Suppressor macrophage treated with lipopolysaccharide for 1 hour (primary cell): ENCODE measurements around the gene EYA3.

Source experiments
- DNase-seq, 3 donors: peaks; one replicate each; pipeline ENCODE4 v3.0.0-alpha.2; 2020 to 2022

Gene EYA3, protein sequence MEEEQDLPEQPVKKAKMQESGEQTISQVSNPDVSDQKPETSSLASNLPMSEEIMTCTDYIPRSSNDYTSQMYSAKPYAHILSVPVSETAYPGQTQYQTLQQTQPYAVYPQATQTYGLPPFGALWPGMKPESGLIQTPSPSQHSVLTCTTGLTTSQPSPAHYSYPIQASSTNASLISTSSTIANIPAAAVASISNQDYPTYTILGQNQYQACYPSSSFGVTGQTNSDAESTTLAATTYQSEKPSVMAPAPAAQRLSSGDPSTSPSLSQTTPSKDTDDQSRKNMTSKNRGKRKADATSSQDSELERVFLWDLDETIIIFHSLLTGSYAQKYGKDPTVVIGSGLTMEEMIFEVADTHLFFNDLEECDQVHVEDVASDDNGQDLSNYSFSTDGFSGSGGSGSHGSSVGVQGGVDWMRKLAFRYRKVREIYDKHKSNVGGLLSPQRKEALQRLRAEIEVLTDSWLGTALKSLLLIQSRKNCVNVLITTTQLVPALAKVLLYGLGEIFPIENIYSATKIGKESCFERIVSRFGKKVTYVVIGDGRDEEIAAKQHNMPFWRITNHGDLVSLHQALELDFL

GRCh38 chr1:28088168-28088961 is at the start of gene EYA3:
Gene EYA3, minus strand, starts transcription at chr1:28088610. Its CDS starts 30,584 bp downstream, at chr1:28058026.
- DNase-seq, result peak; percentile 98 to 99 (median 99)

DNA sequence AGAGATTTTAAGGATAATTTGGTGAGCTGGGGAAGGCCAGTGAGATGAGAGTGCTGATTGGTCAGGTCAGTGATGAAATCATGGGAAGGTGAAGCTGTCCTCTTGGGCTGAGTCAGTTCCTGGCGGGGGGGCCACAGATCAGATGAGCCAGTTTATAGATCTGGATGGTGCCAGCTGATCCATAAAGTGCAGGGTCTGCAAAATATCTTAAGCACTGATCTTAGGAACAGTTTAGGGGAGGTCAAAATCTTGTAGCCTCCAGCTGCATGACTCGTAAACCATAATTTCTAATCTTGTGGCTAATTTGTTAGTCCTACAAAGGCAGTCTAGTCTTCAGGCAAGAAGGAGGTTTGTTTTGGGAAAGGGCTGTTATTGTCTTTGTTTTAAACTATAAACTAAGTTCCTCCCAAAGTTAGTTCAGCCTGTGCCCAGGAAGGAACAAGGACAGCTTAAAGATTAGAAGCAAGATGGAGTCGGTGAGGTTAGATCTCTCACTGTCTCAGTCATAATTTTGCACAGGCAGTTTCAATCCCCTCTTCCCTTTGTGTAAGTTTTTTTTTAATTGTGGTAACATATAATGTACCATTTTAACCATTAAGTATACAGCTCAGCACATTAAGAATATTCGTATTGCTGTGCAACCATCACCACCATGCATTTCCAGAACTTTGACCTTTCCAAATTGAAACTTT is 48.7 kb upstream of the EYA3 start:
- DNase-seq, result peak; percentile 37 to 55 (median 39)

GRCh38 chr1:28136169-28136921 is 47.9 kb upstream of the EYA3 start:
- no peak for DNase-seq

GRCh38 chr1:28135371-28136168 is 47.2 kb upstream of the EYA3 start:
- DNase-seq, result peak; percentile 69 to 76 (median 70)

DNA sequence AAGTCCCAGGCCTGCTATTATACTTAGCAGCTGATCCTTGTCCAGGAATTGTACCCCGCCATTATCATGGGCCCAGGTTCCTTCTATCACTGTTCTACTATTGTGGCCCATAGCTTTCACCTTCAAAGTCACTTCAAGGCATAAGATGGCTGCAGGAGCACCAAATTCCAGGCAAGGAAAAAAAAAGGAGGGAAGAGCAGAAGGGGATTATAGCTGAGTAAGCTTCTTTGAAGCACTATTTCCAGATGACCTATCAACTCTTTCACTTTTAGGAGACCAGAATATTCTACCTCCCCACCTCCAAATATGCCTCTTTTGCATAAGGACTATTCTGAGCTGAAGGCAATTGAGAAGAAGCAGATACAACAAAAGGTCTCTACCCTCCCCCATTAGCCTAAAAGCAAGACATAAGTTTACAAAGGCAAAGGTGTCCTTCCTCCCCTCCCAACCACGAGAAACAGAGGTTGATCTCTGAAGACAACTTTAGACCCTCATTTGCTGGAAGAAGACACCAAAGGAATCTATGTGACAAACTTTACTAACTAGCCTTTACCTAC is 46.3 kb upstream of the EYA3 start:
- no peak for DNase-seq

GRCh38 chr1:28132171-28133167 is 44.1 kb upstream of the EYA3 start:
- peak; percentile 44 to 73 (median 62) for DNase-seq

DNA sequence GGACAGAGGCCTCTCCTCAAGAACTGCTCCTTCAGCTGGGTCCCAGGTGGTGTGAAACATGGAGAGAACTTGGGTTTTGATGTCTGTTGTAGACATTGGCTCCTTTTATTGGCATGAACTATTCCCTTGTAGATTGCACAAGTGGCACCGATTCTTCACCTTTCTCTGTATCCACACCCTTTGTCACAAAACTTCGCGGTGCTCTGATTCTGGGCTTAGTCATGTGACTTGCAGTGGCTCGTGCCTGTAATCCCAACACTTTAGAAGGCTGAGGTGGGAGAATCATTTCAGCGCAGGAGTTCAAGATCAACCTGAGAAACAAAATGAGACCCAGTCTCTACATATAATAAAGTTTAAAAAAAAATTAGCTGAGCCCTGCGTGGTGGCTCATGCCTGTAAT is 42.5 kb upstream of the EYA3 start:
- DNase-seq, result no peak

GRCh38 chr1:28129150-28129549 is 40.7 kb upstream of the EYA3 start:
- DNase-seq, result peak; percentile 58 to 60 (median 59)

GRCh38 chr1:28127617-28128257 is 39.3 kb upstream of the EYA3 start:
- peak; percentile 59 to 76 (median 76) for DNase-seq

DNA sequence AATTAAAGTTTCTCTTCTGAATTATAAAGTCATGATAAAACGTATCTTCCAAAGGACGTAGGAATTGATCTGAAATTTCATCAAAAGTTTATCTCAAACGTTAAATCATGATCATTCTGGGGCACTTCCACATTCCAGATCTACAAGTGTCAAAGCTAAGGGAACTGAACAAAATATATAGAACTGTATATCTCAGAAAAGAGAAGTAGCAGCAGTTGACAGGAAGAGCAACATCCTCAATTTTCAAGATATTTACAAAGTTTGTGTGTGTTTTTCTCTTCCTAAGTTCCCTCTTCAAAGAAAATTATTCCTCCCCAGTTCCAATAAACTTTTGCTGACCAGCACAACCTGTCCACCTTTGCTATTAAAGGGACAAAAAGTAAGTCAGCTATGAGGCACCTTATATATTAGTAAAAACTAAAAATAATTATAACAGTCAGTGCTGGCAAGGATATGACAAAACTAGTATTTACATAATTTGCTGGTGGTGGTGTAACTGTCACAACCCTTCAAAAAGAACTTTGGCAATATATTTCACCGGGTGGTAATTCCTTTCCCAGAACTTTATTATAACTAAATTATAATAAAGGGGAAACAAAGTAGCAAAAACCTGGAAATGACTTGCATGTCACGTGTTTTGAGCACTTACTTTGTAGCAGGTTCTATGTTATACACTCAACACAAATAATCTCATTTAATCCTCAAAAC is 38.5 kb upstream of the EYA3 start:
- DNase-seq, result peak; percentile 47 to 81 (median 76)

DNA sequence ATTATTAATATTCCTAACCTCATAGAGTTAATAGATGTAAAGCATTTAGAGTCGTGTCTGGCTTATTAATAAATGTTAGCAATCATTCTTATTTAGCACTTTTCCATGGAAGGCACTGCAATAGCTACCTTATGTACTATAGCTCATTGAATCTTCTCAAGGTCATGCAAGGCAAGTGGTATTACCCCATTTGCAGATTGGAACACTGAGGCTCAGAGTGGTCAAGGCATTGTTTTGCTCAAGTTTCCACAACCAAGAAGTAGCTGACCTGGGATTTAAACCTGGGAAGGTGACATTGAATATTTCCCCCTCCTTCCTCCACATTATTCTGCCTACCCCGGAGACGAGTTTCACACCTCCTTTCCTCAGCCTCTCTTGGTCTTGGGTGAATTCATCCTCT is 37.8 kb upstream of the EYA3 start:
- DNase-seq, result no peak

DNA sequence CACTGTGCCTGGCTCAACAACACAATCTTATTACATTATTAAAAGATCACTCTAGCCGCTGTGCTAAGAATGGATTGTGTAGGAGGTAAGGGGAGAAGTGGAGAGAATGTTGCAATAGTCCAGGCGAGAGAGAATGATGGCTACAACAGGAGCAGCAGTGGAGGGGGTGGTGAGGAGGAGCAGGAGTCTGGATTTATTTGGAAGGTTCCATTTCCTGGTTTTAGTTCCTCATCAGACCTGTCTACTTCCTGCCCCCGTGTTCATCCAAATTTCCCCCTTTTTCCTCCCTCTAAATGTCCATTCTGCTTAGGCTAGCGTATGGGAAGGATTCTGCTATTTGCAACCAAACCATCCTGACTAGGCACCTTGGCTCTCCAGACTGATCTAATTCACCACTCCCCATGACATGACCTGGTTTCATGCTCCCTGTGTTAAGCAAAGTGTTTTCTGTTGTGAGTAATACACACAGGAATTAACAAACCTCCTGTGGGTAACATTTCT is 35.1 kb upstream of the EYA3 start:
- peak; percentile 81 to 87 (median 85) for DNase-seq

DNA sequence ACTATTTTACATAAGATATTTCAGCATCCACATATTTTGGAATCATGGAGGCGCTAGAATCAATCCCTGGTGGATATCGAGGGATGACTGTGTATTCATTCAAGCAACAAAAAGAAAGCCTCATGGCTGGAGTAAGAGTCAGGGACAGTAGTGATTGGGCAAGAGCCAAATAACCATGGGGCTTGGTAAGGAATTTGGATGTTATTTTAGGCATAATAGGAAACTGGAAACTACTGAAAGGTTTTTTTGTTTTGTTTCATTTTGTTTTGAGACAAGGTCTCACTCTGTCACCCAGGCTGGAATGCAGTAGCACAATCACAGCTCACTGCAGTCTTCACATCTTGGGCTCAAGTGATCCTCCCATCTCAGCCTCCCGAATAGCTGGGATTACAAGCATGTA is 33.8 kb upstream of the EYA3 start:
- DNase-seq, result peak; percentile 67 to 78 (median 74)

DNA sequence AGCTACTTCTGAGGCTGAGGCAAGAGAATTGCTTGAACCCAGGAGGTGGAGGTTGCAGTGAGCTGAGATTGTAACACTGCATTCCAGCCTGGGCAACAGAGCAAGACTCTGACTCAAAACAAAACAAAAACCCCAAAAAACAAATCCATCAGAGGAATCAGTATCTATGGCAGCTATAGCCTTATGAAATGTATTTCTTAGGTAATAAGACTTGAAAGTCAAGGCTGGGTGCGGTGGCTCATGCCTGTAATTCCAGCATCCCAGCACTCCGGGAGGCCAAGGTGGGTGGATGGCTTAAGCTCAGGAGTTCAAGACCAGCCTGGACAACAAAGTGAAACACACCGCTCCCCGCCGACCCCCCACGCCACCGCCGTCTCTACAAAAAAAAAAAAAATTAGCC is 31.1 kb upstream of the EYA3 start:
- no peak for DNase-seq

- DNase-seq, result no peak
Measured at GRCh38 chr1:28118640-28119307, 30.4 kb upstream of the EYA3 start.

- DNase-seq, result peak; percentile 93 to 96 (median 96)
Measured at GRCh38 chr1:28115267-28115666, 26.9 kb upstream of the EYA3 start.

DNA sequence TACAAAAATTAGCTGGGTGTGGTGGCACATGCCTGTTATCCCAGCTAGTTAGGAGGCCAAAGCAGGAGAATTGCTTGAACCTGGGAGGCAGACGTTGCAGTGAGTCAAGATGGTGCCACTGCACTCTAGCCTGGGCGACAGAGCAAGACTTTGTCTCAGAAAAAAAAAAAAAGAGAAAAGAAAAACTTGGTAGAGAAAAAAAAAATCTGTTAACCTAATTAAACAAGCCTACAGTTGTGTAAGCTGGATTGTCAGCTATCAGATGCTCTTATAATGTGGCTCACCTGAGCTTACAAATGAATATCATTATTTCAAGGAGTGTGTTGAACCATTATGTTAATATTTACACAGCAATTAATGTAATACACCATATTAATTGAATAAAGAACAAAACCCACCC is 26.4 kb upstream of the EYA3 start:
- DNase-seq, result no peak

DNA sequence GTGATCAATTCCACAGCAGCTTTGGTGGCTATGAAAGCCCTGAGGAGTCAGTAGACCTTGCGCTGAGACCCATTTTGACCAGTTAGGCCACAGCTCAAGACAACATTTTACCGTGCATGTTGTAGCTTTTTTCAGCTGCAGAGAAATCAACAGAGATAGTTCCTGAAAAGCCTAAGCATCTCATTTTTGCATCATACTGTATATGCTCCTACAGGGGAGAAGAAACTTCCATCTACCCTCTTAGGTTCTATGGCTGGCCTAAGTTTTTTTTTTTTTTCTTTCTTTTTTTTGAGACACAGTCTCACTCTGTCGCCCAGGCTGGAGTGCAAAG is 24.8 kb upstream of the EYA3 start:
- DNase-seq, result no peak
